Sigmoid colon (tissue), 4 donors: ENCODE data around the gene PTH1R.

Source experiments
- EP300 ChIP-seq, 4 donors: sonication (generic); formaldehyde crosslinking; IDR thresholded peaks; one replicate each; pipeline ENCODE4 v1.6.1; 2017; ENCODE audit warnings: antibody characterized with exemption in 4 of 4
- POLR2A ChIP-seq, 2 donors: fragments of 450-650 bp; IDR thresholded peaks; one replicate each; pipeline ENCODE4 v1.6.1; 2016; ENCODE audit warnings: antibody characterized with exemption in 2 of 2, mild to moderate bottlenecking in 2 of 2, moderate library complexity in 2 of 2
- POLR2AphosphoS5 ChIP-seq, 4 donors: sonication (generic); formaldehyde crosslinking; IDR thresholded peaks; one replicate each; pipeline ENCODE4 v1.6.1; 2017; ENCODE audit warnings: antibody characterized with exemption in 4 of 4
- TF ChIP-seq, protein P1 (sequence below), 4 experiments: fragments of 450-650 bp in 3 of 4; fragments of 200-600 bp in 1 of 4; IDR thresholded peaks; one replicate each; pipeline ENCODE4 v1.5.1; 2016 to 2019; ENCODE audit warnings: antibody characterized with exemption in 4 of 4, mild to moderate bottlenecking in 3 of 4, moderate library complexity in 2 of 4

DNA sequence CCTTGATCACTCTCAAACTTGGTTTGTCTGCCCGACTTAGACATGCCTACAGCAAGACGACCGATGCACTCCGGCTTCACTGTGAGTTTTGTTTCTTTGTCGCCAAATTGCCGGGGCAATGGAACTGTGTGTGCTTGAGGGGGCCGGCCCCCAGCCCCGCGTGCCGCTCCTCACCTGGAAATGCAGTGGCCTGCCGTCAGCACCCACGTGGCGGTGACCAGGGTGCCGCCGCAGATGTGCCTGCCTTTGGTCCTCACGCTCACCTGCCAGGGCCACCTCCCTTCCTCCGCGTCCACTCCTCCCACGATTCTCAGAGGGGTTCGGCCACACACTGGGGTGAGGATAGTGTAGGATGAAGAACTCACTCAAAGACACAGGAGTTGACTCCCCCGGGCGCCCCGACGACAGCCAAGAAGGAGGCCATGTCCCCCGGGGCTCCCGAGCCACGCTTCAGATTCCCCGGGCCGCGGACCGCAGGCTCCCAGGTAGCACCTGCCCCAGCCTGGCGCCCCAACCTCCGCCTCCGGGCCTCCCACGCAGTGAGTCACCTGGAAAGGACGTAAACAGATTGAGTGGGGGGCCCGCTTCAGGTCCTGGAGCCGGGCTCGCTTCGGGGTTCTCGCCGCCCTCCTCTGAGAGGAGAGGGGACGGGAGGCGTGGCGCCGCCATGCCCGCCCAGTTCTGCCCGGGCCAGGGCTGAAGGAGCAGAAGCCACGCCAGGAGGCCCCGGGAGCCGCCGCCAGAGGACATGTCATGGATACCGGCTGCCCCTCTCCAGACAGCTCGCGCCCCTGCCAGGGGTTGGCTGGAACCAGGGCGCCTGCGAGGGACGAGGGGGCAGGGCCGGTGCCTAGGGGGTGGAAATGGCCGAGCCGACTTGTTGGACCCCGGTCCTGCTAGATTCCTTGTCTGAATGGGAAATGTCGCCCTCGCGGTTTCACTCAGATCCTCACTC lies 43.9 kb upstream of the PTH1R start:
- TF ChIP-seq POLR2A (IDR thresholded peaks at IDR 0.05) (no peak), EP300 (IDR thresholded peaks at IDR 0.05) (no peak), POLR2AphosphoS5 (IDR thresholded peaks at IDR 0.05) (no peak)
- TF ChIP-seq, protein P1, sequence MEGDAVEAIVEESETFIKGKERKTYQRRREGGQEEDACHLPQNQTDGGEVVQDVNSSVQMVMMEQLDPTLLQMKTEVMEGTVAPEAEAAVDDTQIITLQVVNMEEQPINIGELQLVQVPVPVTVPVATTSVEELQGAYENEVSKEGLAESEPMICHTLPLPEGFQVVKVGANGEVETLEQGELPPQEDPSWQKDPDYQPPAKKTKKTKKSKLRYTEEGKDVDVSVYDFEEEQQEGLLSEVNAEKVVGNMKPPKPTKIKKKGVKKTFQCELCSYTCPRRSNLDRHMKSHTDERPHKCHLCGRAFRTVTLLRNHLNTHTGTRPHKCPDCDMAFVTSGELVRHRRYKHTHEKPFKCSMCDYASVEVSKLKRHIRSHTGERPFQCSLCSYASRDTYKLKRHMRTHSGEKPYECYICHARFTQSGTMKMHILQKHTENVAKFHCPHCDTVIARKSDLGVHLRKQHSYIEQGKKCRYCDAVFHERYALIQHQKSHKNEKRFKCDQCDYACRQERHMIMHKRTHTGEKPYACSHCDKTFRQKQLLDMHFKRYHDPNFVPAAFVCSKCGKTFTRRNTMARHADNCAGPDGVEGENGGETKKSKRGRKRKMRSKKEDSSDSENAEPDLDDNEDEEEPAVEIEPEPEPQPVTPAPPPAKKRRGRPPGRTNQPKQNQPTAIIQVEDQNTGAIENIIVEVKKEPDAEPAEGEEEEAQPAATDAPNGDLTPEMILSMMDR (IDR thresholded peaks at IDR 0.05), result no peak
